Superior temporal gyrus (tissue), 1 donor: ENCODE results near the gene SMAP2.

Source experiments
- DNase-seq: peaks from one replicate; pipeline ENCODE4 v3.0.0-alpha.2; 2016; ENCODE audit errors: extremely low spot score

Gene SMAP2

GRCh38 chr1:40390857-40391256 is 17.3 kb downstream of the SMAP2 start:
- no peak for DNase-seq

DNA sequence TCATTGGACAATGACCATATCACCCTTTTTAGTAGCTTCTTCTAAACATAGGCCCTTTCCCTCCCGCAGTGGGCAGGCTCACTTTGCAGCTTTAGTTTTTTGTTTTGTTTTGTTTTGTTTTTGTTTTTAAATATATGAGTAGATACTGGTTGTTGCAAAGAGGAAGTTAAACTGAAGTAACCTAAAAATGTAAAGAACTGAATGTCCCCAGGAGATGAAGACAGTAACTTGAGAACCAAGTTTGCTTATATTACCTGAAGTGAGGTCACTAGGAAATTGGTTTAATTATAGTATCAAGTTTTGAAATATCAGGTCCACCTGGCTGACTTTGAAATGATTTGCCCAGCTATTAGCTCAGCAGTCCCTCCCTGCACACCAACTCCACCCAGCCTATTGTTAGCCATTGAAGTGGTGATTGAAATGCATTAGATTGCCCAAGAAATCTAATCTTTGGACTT is 18.2 kb downstream of the SMAP2 start:
- DNase-seq = no peak

DNA sequence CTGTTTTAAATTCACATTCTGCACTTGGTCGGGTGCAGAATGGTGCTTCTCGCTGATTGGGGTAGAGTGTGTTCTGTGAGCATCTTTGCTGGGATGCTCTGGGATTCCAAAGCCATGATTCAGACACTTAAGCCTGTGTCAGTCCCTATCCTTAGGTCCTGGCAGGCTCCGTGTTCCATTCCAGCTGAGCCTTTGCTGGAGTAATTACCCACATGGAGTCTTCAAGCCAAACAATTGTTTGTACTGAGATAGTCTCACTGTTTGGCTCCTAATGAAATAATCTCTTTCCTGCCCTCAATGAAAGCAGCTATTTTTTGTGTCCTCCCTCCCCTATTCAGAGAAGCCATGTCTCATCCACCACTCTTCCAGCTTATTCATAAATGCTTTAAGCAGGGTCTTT is 18.7 kb downstream of the SMAP2 start:
- peak; percentile 79 for DNase-seq

DNA sequence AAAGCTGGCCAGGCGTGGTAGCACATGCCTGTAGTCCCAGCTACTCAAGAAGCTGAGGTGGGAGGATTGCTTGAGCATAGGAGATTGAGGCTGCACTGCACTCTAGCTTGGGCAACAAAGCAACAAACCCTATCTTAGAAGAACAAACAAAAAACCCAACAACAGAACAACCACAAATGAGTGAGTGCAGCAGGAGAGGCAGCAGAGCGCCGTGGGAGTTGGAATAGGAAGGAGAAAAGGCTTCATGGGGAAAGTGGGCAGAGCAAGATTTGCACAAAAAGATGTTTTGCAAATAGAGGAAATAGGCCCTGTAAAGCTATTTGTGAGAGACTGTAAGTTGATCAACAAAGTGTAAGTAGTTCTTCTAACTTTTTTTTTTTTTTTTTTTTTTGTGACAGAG is 19.6 kb downstream of the SMAP2 start:
- no peak for DNase-seq

- DNase-seq = no peak
Observed at GRCh38 chr1:40394491-40395172, 21.1 kb downstream of the SMAP2 start.

DNA sequence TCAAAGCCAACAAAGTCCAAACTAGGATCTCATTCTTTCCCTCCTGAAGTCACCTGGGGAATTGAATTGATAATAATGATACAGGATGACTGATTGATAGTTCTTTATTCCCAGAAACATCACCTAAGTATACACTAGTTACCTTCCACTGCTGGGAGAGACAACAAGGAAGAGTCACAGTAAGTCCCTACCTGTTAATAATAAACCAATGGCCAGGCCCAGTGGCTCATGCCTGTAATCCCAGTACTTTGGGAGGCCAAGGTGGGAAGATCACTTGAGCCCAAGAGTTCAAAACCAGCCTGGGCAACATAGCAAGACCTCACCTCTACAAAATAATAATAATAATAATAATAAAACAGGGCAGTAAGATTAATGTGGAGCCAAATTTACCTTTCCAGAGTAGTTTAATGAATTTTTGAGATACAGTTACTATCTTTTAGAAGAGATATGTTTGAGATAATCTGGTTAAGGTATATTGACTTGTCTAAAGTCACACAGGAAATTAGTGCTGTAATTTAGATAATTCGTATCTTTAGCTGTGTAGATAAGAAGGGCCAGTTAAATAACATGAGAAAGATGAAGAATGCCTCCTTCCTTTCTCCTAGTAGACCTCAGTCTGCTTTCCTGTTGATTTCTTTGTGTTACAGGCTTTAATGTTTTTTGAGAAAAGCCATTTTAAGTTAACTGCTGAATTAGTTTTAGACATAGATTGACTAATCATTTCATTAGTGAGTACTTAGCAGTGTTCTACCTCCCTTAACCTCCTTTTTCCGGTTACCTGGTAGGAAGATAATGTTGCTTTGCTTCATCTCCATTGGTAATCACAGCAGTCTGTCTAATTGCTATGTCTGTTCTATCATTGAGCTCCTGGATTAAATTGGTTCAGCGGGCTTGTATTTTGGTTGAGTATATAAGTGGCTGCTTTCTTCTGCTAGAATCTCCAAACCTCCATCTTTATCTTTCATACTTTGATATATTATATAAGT is 22.0 kb downstream of the SMAP2 start:
- no peak for DNase-seq

DNA sequence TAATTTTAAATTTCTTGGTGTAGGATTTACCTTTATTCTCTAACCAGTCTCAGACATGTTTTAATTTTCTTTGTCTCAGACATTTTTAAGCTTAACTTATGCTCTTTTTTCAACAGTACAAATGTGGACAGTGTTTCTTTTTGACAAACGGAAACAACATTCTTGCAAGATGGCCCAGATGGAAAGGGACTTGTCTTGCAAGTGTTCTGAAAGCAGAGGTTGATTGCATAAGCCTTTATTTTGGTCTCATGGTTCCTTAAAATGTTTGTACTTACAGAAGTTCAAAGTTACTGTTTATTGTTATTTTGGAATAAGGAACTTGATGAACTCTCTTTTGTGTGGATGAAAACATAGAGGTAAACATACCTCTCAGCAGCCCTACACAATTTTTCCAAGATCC is 22.9 kb downstream of the SMAP2 start:
- DNase-seq = peak; percentile 73

DNA sequence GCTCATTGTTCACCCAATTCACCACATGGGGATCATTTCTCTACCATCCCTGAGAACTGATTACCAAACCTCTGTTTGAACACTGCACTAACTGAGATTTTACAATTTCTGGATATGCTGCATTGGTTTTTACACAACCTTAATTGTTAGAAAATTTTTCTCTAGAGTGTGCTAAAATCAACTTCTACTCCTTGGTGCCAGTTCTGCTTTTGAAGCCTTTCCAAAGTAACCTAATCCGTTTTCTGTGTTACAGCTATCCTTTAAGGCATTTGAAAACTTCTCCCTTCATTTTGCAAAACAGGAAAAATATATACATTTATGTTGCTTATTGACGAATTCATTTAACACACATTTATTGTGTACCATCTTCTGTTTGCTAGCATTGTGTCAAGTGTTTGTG is 23.7 kb downstream of the SMAP2 start:
- DNase-seq = no peak

GRCh38 chr1:40399984-40400704 is 26.6 kb downstream of the SMAP2 start:
- DNase-seq = peak; percentile 39

DNA sequence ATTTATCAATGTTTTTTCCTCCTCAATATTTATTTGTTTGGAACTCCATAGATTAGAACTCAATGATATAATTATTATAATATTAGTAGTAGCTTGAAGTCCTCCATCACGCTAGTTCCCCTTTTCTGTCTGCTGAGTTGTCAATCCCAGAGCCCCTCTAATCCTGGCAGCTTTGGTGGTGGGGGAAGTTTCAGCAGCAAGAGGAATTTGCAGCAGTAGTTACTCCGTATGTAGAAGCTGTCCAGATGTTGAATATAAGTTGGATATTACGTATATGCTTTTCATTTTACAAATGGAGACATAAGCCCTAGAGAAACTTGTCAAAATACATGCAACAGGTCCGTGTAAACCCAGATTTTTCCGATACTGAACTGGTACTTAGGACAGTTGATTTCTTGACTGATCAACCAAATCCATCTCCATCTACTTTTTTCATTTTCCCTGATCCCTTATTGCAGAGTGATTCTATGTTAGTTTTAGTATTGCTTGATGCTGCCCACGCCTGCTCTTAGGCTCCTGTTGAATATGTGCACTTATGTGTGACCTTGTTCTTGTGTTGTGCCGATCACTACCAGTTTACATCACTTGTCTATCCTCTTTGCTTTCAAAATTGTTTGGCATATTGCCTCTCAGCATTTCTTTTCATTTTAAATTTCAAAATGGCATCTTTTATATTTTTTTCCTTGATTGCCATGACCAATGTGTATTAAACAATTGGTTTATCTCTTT is 28.1 kb downstream of the SMAP2 start:
- DNase-seq = peak; percentile 7

- peak; percentile 90 for DNase-seq
Observed at GRCh38 chr1:40404670-40405462, 31.3 kb downstream of the SMAP2 start.

DNA sequence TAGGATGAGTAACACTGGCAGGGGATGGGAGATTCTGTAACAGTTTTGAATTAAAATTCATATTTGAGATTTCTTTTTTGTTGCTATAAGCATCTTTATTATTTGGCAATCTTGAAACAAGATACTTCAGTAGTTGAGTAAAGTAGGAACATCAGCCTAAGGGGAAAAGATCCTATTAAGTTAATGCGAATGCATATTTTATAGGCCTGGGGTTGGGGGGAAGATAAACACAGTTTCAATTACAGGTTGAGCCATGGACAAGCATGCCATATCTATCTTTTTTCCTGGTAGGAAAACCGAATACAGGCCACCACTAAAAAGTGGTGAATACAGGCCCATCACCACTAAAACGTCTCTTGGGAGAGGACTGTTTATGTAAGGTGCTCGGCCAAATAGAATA is 32.3 kb downstream of the SMAP2 start:
- DNase-seq = no peak

DNA sequence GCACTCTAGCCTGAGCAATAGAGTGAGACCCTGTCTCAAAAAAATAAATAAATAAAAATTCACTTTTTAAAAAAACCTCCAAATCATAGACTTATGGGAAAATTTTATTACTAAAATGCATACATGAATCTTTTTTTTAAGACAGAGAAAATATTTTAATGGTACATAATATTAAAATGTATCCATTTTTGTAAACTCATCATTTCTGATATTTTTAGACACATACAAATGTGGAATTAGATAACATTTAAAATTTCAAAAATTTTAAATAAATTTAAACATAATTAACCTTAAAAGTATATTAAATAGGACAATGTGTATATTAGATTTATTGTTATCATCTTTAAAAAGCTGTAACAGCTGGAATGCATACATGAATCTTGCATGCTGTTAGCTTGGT is 33.9 kb downstream of the SMAP2 start:
- DNase-seq = no peak

- peak; percentile 58 for DNase-seq
Observed at GRCh38 chr1:40409467-40409866, 35.9 kb downstream of the SMAP2 start.

DNA sequence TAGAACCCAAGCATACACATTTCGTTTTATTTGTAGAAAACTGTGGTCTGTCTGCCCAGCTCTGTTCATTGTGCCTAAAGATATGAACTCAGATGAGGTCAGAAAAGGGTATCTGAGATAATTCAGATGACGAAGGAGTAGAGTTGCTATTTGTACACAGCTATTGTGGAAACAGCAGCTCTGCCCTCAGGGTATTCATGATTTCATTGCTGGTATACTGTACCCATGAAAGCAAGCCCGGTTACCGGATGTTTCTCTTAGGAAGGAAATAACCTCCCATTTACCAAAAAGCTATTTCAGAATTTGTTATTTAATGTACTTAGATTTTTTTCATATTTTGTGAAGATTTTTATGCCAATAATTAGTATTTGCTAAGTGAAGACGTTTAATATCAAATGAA is 37.8 kb downstream of the SMAP2 start:
- no peak for DNase-seq

GRCh38 chr1:40411843-40412242 is 38.3 kb downstream of the SMAP2 start:
- DNase-seq = no peak

- no peak for DNase-seq
Observed at GRCh38 chr1:40413527-40414252, 40.2 kb downstream of the SMAP2 start.

GRCh38 chr1:40414331-40414730 is 40.8 kb downstream of the SMAP2 start:
- no peak for DNase-seq

DNA sequence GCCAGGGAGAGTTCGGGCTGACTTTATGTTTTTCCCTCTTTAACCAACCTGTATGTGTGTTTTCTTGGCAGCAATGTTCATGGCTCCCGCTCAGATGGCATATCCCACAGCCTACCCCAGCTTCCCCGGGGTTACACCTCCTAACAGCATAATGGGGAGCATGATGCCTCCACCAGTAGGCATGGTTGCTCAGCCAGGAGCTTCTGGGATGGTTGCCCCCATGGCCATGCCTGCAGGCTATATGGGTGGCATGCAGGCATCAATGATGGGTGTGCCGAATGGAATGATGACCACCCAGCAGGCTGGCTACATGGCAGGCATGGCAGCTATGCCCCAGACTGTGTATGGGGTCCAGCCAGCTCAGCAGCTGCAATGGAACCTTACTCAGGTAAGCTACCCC is 43.2 kb downstream of the SMAP2 start:
- DNase-seq = no peak
